GM20431 (cell line): ENCODE data around the gene MACROD2.

ENCODE experiments used
- in situ Hi-C: fragments of 300-500 bp; cut with MseI, MboI; formaldehyde crosslinking; loops from one replicate; pipeline ENCODE4 v1.15.0; 2020; ENCODE audit warnings: low sequenced_read_pairs; ENCODE audit not compliant: unreplicated experiment

MACROD2 gene

GRCh38 chr20:15834857-15835256 lies 1839.5 kb downstream of the MACROD2 start:
- in situ Hi-C loops = no loop called here

GRCh38 chr20:15835811-15836210 lies 1840.5 kb downstream of the MACROD2 start:
- in situ Hi-C loops = no loop called here

- in situ Hi-C loops = no loop called here
Observed at GRCh38 chr20:15836634-15837033, 1841.3 kb downstream of the MACROD2 start.

- in situ Hi-C loops = no loop called here
Observed at GRCh38 chr20:15837563-15837962, 1842.2 kb downstream of the MACROD2 start.

- in situ Hi-C loops = no loop called here
Observed at GRCh38 chr20:15838466-15838865, 1843.2 kb downstream of the MACROD2 start.

- in situ Hi-C loops = no loop called here
Observed at GRCh38 chr20:15840636-15841301, 1845.5 kb downstream of the MACROD2 start.

GRCh38 chr20:15842872-15843271 lies 1847.6 kb downstream of the MACROD2 start:
- in situ Hi-C loops = no loop called here

GRCh38 chr20:15843777-15844176 lies 1848.5 kb downstream of the MACROD2 start:
- in situ Hi-C loops = no loop called here

- in situ Hi-C loops = no loop called here
Observed at GRCh38 chr20:15847196-15847784, 1852.0 kb downstream of the MACROD2 start.

- in situ Hi-C loops = no loop called here
Observed at GRCh38 chr20:15848126-15848525, 1852.8 kb downstream of the MACROD2 start.

- in situ Hi-C loops = no loop called here
Observed at GRCh38 chr20:15848995-15849610, 1853.8 kb downstream of the MACROD2 start.

GRCh38 chr20:15851576-15852215 lies 1856.4 kb downstream of the MACROD2 start:
- in situ Hi-C loops = no loop called here

GRCh38 chr20:15854911-15855310 lies 1859.6 kb downstream of the MACROD2 start:
- in situ Hi-C loops = no loop called here

- in situ Hi-C loops = no loop called here
Observed at GRCh38 chr20:15857173-15857784, 1862.0 kb downstream of the MACROD2 start.

GRCh38 chr20:15859061-15859460 lies 1863.7 kb downstream of the MACROD2 start:
- in situ Hi-C loops = no loop called here

GRCh38 chr20:15860850-15861249 lies 1865.5 kb downstream of the MACROD2 start:
- in situ Hi-C loops = no loop called here

- in situ Hi-C loops = no loop called here
Observed at GRCh38 chr20:15862178-15862577, 1866.9 kb downstream of the MACROD2 start.

GRCh38 chr20:15863735-15864134 lies 1868.4 kb downstream of the MACROD2 start:
- in situ Hi-C loops = no loop called here

- in situ Hi-C loops = no loop called here
Observed at GRCh38 chr20:15865553-15865952, 1870.2 kb downstream of the MACROD2 start.

- in situ Hi-C loops = no loop called here
Observed at GRCh38 chr20:15866916-15867730, 1871.8 kb downstream of the MACROD2 start.
